GM18499 (cell line): Measurements from ENCODE around the gene TKT.

Source experiments
- ATAC-seq: cut with Tn5 transposase; IDR thresholded peaks from one replicate; pipeline ENCODE4 v1.9.1; 2021; ENCODE audit warnings: moderate number of reproducible peaks; ENCODE audit not compliant: insufficient read depth, unreplicated experiment

The TKT gene

GRCh38 chr3:53242155-53242554 is 13.7 kb downstream of the TKT start:
- ATAC-seq: no peak

- no peak for ATAC-seq
Measured at GRCh38 chr3:53240989-53241972, 14.5 kb downstream of the TKT start.

GRCh38 chr3:53239800-53240199 is 16.0 kb downstream of the TKT start:
- ATAC-seq: no peak

- ATAC-seq: no peak
Measured at GRCh38 chr3:53238886-53239285, 16.9 kb downstream of the TKT start.

- ATAC-seq: no peak
Measured at GRCh38 chr3:53238051-53238850, 17.6 kb downstream of the TKT start.

GRCh38 chr3:53236112-53236841 is 19.5 kb downstream of the TKT start:
- ATAC-seq: no peak

- ATAC-seq: no peak
Measured at GRCh38 chr3:53235545-53235944, 20.3 kb downstream of the TKT start.

GRCh38 chr3:53234841-53235232 is 21.0 kb downstream of the TKT start:
- no peak for ATAC-seq

GRCh38 chr3:53234130-53234840 is 21.5 kb downstream of the TKT start:
- ATAC-seq: no peak

GRCh38 chr3:53232641-53233377 is 23.0 kb downstream of the TKT start:
- ATAC-seq: no peak

GRCh38 chr3:53231532-53232511 is 24.0 kb downstream of the TKT start:
- no peak for ATAC-seq

GRCh38 chr3:53230789-53231188 is 25.0 kb downstream of the TKT start:
- no peak for ATAC-seq

- ATAC-seq: no peak
Measured at GRCh38 chr3:53230041-53230621, 25.7 kb downstream of the TKT start.

- no peak for ATAC-seq
Measured at GRCh38 chr3:53229606-53230005, 26.2 kb downstream of the TKT start.

GRCh38 chr3:53229171-53229570 is 26.7 kb downstream of the TKT start:
- ATAC-seq: no peak

GRCh38 chr3:53227993-53228885 is 27.6 kb downstream of the TKT start:
- ATAC-seq: no peak
